Osteocyte (in vitro differentiated cells): ENCODE data around the gene CT47C1. TPM values are rescaled to one million over a fixed set of nuclear protein-coding genes. Genes with fewer than 3 reads are reported as not detected.

ENCODE experiments used
- DNase-seq: peaks from one replicate; pipeline ENCODE4 v3.0.0; 2021; ENCODE audit warnings: mixed read lengths; ENCODE audit not compliant: unreplicated experiment; ENCODE audit errors: extremely low spot score
- H3K27ac Mint-ChIP-seq: one replicate; pipeline ENCODE4 v1.8.0; 2021; ENCODE audit warnings: mild to moderate bottlenecking, mixed read lengths; ENCODE audit not compliant: unreplicated experiment
- H3K27me3 Mint-ChIP-seq: one replicate; pipeline ENCODE4 v1.8.0; 2021; ENCODE audit warnings: mixed read lengths; ENCODE audit not compliant: unreplicated experiment
- H3K36me3 Mint-ChIP-seq: one replicate; pipeline ENCODE4 v1.8.0; 2021; ENCODE audit warnings: mixed read lengths; ENCODE audit not compliant: unreplicated experiment
- H3K4me1 Mint-ChIP-seq: one replicate; pipeline ENCODE4 v1.8.0; 2021; ENCODE audit warnings: mixed read lengths; ENCODE audit not compliant: unreplicated experiment
- H3K4me3 Mint-ChIP-seq: one replicate; pipeline ENCODE4 v1.8.0; 2021; ENCODE audit warnings: mild to moderate bottlenecking, moderate library complexity, mixed read lengths; ENCODE audit not compliant: unreplicated experiment
- H3K9me3 Mint-ChIP-seq: one replicate; pipeline ENCODE4 v1.8.0; 2021; ENCODE audit warnings: mixed read lengths; ENCODE audit not compliant: unreplicated experiment
- CTCF ChIP-seq: fragments of 200-600 bp; sonication (generic); IDR thresholded peaks from 2 replicates; pipeline ENCODE4 v1.5.0; 2021; ENCODE audit warnings: antibody characterized with exemption, mild to moderate bottlenecking, moderate library complexity
- total RNA-seq: library from RNA; stranded (reverse); gene quantifications from 2 replicates; pipeline ENCODE4 v1.2.1, GENCODE V29; 2021

CT47C1 gene
- total RNA-seq, 1 donor from 2014 or later, result not detected

- Mint-ChIP-seq H3K9me3 (peaks cover 6% of the 10 kb centered on the region), H3K27me3 (no peaks in the 10 kb centered on the region), H3K4me1 (no peaks in the 10 kb centered on the region), H3K27ac (no peak overlapping the region), H3K4me3 (no peak overlapping the region), H3K36me3 (no peaks in the 10 kb centered on the region)
- TF ChIP-seq CTCF, result peak; percentile 61
- DNase-seq, result peak; percentile 80
Observed at GRCh38 chrX:119067023-119067739, 5.6 kb upstream of the CT47C1 start.

- Mint-ChIP-seq H3K9me3 (peaks cover 6% of the 10 kb centered on the region), H3K27me3 (no peaks in the 10 kb centered on the region), H3K27ac (no peak overlapping the region), H3K4me1 (no peaks in the 10 kb centered on the region), H3K36me3 (no peaks in the 10 kb centered on the region), H3K4me3 (no peak overlapping the region)
- no peak for TF ChIP-seq CTCF
- DNase-seq, result no peak
Observed at GRCh38 chrX:119069128-119069527, 3.7 kb upstream of the CT47C1 start.

GRCh38 chrX:119069762-119070161, 3.0 kb upstream of the CT47C1 start:
- Mint-ChIP-seq H3K27ac (no peak overlapping the region), H3K4me1 (no peaks in the 10 kb centered on the region), H3K36me3 (no peaks in the 10 kb centered on the region), H3K27me3 (no peaks in the 10 kb centered on the region), H3K4me3 (no peak overlapping the region), H3K9me3 (peaks cover 6% of the 10 kb centered on the region)
- no peak for DNase-seq
- TF ChIP-seq CTCF, result no peak

- Mint-ChIP-seq H3K27me3 (no peaks in the 10 kb centered on the region), H3K36me3 (no peaks in the 10 kb centered on the region), H3K4me1 (no peaks in the 10 kb centered on the region), H3K9me3 (peaks cover 6% of the 10 kb centered on the region), H3K27ac (no peak overlapping the region), H3K4me3 (no peak overlapping the region)
- DNase-seq, result no peak
- no peak for TF ChIP-seq CTCF
Observed at GRCh38 chrX:119071381-119071780, 1.4 kb upstream of the CT47C1 start.

- no peak for TF ChIP-seq CTCF
- H3K27me3 Mint-ChIP-seq, result no peaks in the 10 kb centered on the region
- H3K9me3 Mint-ChIP-seq, result peaks cover 6% of the 10 kb centered on the region
- DNase-seq, result peak; percentile 79
- no peaks in the 10 kb centered on the region for H3K4me1 Mint-ChIP-seq
- H3K36me3 Mint-ChIP-seq, result no peaks in the 10 kb centered on the region
- no peak overlapping the region for H3K27ac Mint-ChIP-seq
- no peak overlapping the region for H3K4me3 Mint-ChIP-seq
Observed at GRCh38 chrX:119073200-119073905, 560 bp downstream of the CT47C1 start.
